HG03159 (cell line): Measurements from ENCODE around the gene TOM1L2.

Experiments
- ATAC-seq: cut with Tn5 transposase; IDR thresholded peaks from one replicate; pipeline ENCODE4 v1.9.1; 2021; ENCODE audit warnings: mild to moderate bottlenecking, moderate library complexity; ENCODE audit not compliant: unreplicated experiment

The TOM1L2 gene

DNA sequence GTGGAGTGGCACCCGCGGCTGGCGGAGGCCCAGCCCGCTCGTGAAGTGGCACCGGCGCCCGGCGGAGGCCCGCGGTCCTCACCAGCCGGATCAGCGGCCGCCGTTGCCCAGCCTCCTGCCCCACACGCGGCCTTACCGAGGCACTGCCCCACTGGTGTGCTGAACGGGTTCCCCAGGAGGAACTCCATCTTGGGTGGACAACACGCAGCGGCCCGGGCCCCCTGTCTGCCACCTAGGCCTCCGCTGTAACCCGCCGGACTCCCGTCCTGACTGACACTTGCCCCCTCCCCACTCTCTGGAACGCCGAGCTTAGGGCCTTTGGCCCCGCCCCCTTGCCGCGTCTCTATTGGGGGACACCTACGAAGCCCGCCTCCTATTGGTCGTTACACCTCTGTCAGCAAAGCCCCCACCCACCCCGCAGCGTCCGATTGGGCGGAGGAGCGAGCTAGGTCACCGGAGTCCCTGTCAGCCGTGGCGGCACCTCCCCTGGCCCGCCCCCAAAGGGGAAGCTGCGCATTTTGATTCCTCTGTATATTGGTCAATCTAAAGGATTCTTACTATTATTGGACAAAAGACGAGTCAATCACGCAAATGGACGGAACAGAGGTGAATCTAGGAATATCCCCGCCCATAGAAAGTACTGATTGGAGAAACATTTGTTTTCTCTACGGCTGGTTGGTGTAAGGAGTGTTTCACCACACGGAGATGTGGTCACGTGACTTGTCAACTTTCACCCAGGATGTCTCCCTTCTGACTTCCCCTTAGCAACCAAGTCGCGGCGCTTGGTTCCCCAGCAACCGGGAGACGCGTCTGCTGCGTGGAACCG, at the start of gene TOM1L2, which contains the start of gene DRC3:
TOM1L2 (minus strand) TSS at position 275 of the 826 bp plus-strand sequence; CDS start at position 188, 87 bp downstream.
DRC3 (plus strand) TSS at position 737 of the 826 bp plus-strand sequence. CDS start 4,737 bp downstream, outside the sequence.
- peak; percentile 96 for ATAC-seq

DNA sequence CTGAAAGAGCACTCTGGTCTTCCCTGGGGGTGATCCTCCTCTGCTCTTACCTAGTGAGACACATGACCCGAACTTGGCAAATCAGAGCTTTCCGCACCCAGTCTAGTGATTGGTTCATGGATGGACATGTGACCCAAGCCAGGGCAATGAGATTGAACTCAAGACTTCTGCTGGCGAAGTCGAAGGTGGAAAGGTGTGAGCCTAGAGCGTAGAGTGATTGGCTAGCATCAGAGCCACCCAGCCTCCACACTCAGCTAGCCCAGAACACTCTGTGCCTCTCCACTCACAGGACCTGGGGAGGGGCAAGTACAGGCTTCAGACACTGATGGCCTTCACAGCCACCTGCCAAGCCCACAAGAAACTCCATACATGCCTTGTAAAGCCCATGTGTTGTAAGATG, 49.2 kb upstream of the TOM1L2 start:
- no peak for ATAC-seq

DNA sequence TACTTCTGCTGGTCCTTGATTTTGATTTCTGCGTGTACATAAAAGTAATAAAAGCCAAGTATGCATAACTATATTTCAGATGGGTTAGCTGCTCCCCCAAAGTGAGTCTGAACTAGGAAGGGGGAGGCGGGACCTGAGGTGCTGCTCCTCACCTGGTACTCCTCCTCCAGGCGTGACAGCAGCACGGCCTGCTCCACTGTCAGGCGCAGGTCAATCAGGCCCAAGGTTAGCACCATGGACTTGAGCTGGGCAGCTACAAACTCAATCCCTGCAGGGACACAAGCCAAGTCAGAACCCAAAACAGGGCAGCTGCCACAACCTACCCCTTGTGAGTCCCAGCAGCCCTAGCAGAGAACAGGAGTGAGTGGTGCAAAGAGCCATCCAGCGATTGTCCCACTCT, 48.8 kb upstream of the TOM1L2 start:
- no peak for ATAC-seq

DNA sequence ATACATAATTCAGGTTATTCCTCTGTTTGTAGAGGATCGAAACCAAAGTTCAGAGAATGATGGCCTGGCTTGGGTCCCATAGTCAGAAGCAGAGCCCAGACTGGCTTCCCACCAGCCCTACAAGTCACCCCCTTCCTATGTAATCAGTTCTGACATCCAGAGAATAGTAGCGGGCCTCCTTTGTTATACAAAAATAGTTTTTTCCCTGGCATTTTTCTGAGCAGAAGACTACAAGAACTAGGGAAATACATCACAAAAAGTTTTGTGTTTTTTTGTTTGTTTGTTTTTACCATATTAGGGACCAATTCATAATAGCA, 47.6 kb upstream of the TOM1L2 start:
- no peak for ATAC-seq

DNA sequence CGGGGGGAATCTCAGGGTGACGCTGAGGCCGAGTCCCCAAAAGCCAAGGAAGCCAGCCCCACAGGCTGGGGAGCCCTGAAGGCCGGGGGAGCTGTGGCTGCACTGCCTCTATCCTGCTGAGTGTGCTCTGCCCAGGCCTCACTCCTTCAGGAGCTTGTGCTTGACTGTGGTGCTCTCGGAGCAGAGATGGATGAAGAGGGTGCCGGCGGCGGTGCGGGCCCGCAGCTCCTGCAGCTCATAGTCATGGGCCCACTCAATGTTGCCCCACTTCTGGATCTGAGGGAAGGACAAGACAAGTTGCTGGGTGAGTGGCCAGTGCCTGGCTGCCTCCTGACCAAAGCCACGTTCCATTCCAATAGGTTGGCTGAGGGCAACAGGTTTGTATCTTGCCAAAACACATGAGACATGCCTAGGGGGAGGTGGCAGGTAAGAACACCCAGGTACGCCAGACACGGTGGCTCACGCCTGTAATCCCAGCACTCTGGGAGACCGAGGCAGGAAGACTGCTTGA, 46.3 kb upstream of the TOM1L2 start:
- ATAC-seq = no peak

DNA sequence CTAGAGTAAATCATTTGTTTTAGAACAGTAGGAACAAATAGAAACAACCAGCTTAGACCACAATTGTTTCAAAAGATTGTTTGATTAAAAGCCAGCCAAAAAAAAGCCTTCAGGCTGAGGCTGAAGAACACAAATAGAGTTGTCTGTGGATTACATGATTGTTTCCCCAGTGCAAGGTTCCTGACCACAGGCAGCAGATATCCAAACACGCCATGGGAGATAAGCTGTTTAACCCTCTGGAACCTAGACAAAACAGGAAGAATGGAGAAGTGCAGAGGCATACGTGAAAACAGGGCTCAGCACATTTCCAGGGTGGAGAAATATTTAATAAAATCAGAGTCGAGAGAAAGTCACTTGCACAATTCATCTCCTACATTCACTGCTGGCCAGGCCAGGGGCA, 45.8 kb upstream of the TOM1L2 start:
- ATAC-seq = no peak

DNA sequence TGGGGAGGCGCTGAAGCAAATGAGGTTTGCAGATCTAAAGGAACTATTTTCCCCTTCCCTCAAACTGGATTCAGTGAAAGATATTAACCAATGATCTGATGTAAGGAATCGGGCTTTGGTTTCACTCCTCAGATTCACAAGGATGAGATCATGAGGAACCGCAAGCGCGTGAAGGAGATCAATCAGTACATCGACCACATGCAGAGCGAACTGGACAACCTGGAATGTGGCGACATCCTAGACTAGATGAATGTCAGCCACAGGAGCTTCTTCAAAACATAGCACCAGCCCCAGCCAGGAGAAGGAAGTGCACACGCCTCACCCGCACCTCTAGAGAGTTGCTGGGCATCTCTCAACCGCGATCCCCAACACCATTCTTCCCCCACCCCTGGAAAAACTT, 44.2 kb upstream of the TOM1L2 start:
- ATAC-seq = no peak

DNA sequence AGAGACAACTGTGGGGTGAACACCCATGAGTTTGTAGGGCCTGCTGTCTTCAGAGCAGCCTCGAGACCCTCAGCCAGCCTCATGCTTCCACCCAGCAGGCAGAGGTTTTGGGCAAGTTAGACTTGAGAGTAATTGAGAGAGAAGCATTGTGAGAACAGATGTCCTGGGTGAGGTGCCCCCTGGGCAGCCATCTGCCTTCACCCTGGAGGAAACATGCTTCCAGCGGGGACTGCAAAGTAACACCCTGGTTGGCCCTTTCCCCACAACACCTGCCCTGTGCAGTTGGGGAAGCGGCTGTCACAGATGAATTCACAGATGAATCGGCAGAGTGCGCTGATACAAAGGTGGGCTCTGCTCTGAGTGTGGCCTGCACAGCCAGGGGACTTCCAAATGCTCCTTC, 43.4 kb upstream of the TOM1L2 start:
- ATAC-seq = no peak

DNA sequence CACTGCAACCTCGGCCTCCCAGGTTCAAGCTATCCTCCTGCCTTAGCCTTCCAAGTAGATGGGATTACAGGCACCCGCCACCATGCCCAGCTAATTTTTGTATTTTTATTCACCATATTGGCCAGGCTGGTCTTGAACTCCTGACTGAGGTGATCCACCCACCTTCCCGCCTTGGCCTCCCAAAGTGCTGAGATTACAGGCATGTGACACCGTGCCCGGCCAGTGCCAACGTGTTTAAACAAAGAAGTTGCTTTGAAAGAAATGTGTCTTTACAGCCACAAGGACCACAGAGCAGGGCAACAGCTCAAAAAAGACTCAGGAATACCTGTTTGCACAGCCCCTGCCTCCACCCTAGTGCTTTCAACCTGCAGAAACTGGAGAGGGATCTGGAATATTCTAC, 41.8 kb upstream of the TOM1L2 start:
- no peak for ATAC-seq

DNA sequence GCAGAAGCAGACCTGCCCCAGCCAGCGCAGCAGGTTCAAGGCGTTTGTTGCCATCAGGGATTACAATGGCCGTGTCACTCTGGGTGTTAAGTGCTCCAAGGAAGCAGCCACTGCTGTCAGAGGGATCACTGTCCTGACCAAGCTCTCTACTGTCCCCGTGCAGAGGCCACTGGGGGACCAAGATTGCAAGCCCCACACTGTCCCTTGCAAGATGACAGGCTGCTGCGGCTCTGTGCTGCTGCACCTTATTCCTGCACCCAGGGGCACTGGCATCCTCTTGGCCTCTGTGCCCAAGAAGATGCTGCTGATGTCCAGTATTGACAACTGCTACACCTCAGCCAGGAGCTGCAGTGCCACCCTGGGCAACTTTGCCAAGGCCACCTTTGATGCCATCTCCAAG, 39.1 kb upstream of the TOM1L2 start:
- no peak for ATAC-seq

DNA sequence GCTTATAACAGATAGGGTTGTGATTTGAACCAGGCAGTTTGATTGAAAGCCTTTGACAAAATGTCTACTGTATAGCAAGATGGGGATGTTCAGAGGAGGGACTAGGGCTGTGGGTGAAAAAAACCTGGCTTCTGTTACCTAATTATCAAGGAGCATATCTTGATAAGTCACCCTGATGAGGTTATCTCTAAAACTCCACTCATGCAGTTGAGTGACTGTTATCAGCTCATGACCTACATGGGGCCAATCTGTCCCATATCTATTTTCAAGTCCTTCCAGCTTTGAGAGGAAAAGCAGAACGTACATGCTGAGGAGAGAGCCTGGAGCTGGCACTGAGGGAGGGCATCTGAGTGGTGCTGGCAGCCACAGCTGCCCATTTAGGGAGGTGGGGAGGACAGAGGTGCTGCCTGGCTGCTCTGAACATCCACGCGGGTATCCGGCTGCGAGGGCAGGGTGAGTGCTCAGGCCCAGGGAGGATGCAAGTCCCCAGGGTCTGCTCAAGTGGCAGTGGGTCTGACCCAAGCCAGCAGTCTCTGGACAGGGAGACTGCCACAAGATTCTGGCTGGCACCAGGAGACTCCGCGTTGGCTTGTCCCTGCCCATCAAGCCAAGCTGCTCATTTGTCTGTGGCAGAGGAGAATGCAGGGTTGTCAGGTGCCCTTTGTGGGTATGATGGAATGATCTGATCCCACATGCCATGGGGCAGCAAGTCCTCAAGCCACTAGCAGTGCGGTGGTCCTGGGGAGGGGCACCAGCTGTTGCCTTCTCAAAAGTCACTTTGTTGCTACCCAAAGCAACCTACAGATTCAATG, 37.6 kb upstream of the TOM1L2 start:
- no peak for ATAC-seq

DNA sequence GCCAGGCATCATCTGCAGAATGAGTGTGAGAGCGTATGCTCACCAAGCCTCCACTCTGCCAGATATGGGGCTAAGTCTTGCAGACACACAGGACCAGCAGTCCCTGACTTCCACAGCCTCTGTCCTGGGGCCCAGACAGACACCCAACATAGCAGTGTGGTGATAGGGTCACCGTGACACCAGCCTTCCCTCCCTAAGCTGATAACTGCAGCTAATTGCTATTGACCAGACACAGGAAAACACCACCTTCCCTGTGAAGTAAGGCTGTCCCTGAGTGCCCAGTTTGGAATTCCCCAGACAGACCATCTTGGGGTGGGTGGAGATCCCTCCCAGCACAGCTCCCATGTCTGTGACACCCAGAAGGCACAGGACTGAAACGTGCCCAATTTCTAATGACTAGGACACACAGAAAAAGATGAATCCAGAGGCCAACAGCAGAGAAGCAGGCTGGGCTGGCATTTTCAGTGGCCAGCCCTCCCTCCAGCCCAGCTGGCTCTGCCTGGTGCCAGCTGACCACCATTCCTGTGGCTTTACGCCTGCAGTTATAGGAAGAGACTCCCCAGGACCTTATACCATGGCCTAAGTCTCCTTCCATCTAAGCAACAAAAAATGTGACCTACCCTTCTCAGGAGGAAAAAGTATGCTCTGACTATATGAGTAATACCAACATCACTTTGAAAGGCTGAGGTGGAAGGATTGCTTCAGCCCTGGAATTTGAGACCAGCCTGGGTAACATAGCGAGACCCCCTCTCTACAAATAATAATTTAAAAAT, 36.5 kb upstream of the TOM1L2 start:
- ATAC-seq = no peak

DNA sequence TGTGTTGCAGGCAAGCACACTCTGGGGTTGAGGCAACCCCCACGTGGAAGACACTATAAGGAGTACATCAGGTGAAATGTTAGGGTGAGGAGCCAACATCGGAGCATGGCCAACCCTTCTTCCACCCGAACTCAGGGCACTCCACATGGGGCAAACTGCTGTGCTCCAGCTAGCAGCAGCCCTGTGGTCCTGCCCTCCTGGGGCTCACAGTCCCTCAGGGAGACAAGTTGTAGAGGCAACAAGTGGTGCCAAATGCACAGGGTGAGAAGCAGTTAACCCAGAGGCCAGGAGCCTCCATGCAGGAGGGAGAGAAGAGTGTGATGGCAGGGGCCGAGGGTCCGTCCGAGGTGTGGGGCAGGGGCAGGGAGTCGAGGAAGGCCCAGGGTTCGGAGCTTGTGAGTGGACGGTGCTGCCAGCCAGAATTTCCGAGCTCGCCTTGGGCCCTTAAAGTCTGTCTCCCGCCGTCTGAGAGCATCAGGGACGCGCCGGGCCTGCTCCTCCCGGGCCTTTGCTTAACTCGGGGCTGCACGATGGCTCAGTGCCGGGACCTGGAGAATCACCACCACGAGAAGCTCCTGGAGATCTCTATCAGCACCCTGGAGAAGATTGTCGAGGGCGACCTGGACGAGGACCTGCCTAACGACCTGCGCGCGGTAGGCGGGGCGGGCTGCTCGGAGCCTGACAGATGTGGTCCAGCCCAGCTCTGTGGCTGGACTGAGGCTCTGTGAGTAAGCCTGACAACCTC, 34.5 kb upstream of the TOM1L2 start:
- ATAC-seq = no peak

DNA sequence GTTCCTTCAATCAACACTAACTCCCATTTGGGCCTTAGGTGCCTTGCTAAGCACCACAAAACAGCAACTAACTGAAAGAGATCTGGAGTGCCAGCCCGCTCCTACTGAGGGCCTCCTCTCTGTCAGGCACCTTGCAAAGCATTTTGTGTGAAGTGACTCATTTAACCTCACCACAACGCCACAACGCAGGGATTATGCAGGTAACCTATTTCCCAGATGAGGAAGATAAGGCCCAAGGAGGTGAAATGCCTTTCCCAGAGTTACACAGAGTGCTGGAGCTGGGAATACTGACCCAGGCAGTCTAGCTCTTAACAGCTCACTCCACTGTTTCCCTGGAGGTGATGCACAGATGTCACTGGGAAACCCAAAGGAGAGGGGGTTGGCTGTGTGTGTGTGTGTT, 33.3 kb upstream of the TOM1L2 start:
- no peak for ATAC-seq

DNA sequence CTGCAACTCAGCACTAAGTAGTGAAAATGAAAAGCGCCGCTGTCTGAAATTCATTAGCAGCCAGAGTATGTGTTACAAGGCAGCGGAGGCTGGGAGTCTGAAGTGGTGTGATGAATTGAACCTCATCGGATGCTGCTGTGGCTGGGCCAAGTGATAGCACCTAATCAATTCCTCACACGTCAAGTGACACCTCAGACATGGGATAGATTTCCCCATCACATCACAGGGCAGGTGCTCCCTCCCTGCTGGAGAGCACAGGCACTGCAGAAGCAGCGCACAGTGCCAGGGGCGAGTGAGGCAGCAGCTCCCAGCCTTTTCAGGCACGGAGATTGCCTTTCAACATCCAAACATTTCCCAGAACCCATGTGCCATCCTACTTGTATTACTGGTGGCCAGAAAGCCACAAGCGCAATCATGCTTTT, 32.7 kb upstream of the TOM1L2 start:
- no peak for ATAC-seq

DNA sequence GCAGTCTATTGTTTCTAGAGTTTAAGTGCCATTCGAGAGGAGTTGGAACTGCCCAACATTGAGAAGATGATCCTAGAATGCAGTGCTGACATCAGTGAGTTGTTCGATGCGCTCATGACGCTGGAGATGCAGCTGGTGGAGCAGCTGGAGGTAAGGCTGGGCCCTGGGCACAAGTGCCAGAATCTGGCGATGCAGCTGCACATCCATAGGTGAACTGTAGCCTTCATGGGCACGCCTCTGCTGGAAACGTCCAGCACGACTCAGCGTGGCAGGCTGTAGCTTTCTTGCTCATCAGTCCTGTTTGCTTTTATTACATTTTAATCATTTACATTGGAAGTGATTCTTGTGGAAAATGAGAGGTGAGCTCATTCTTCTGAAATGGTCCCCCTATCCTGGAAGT, 32.1 kb upstream of the TOM1L2 start:
- no peak for ATAC-seq

DNA sequence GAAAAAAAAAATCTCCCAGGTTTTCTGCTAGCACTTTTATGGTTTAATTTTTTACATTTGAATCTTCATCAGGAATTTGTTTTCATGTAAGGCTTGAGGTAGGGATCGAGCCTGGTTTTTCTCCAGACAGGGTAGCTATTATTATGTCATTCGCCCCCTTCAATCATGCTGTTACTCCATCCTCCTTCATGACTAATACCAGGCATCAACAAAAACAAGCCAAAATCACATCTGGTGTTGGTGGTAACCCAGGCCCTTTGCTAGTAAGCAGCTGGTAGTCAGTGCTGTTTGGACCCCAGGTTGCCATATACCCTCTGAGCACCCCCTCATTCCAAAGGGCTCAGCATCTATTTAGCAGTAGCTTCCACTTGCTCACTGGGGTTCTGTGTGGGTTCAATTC, 30.0 kb upstream of the TOM1L2 start:
- ATAC-seq = no peak

DNA sequence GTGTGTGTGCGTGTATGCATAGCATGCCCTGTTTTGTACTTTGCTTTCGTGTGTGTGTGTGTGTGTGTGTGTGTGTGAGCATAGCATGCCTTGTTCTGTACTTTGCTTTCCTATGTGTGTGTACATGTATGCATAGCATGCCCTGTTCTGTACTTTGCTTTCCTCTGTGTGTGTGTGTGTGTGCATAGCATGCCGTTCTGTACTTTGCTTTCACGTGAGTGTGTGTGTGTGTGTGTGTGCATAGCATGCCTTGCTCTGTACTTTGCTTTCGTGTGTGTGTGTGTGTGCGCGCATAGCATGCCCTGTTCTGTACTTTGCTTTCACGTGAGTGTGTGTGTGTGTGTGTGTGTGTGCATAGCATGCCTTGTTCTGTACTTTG, 27.8 kb upstream of the TOM1L2 start:
- ATAC-seq = no peak

DNA sequence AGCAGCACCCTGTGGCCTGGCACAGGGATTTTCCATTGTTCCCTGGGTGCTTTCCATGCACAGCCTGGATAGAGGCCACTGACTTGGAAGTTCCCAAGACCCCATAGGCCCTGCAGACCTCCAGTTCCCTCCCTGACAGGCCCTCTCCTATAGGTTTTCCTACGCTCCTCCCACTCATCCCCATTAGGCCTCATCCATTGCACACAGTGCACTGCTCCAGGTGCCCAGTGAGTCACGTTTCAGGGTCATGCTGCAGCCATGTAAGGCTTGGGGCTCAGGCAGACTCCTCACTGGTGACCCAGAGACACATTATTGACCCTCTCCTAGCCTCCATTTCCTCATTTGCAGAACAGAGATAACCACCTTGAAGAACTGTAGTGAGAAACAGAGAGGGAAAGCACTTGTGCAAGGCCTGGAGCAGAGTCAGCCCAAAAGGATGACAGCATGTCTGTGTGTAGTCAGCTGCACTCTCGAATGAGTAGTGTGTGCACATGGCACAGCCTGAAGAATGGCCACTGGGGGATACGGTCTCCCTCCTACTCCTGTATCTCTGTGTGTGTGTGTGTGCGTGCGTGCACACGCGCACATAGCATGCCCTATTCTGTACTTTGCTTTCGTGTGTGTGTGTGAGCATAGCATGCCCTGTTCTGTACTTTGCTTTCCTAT, 27.3 kb upstream of the TOM1L2 start:
- no peak for ATAC-seq

DNA sequence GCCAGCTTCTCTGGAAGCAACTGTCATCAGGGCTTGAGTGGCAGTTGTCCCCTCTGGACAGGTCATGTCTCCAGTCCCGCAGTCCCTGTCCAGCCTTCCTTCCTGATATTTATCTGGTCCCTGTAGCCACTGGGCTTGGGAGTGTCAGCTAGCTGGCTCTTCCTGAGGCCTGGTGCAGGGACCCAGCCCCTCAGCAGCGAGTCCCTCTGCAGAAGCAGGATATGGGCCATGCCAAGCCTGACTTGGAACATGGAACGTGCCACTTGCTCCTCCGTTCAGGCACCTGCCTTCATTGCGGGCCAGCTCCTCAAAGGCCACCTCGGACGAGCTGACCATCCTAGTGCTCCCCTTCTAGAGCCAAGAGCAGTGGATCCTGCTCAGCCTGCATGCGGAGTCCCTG, 26.7 kb upstream of the TOM1L2 start:
- ATAC-seq = no peak
